Subcutaneous abdominal adipose tissue (tissue), 5 donors: ENCODE measurements around the gene DPP8.

Source experiments
- H3K27ac ChIP-seq: one replicate; pipeline ENCODE4 v1.7.0; 2013; ENCODE audit warnings: low read depth, mild to moderate bottlenecking, inconsistent platforms, low read length, moderate library complexity
- H3K27me3 ChIP-seq, 5 donors: one replicate each; pipeline ENCODE4 v1.7.0; 2013; ENCODE audit warnings: low read length in 5 of 5, inconsistent platforms in 1 of 5; ENCODE audit not compliant: control insufficient read depth in 5 of 5, insufficient read depth in 4 of 5
- H3K36me3 ChIP-seq, 5 donors: one replicate each; pipeline ENCODE4 v1.7.0; 2013; ENCODE audit warnings: low read length in 5 of 5; ENCODE audit not compliant: control insufficient read depth in 5 of 5, insufficient read depth in 5 of 5
- H3K4me1 ChIP-seq, 5 donors: one replicate each; pipeline ENCODE4 v1.7.0; 2013; ENCODE audit warnings: low read length in 5 of 5, mild to moderate bottlenecking in 3 of 5, moderate library complexity in 1 of 5; ENCODE audit not compliant: control insufficient read depth in 5 of 5, insufficient read depth in 5 of 5
- H3K4me3 ChIP-seq, 5 donors: one replicate each; pipeline ENCODE4 v1.7.0; 2013; ENCODE audit warnings: low read length in 5 of 5, low read depth in 1 of 5
- H3K9ac ChIP-seq, 5 donors: one replicate each; pipeline ENCODE4 v1.7.0; 2013; ENCODE audit warnings: low read length in 5 of 5, mild to moderate bottlenecking in 4 of 5, moderate library complexity in 3 of 5
- H3K9me3 ChIP-seq, 5 donors: one replicate each; pipeline ENCODE4 v1.7.0; 2013; ENCODE audit warnings: low read length in 5 of 5; ENCODE audit not compliant: control insufficient read depth in 5 of 5
- donor health status: healthy.
- donor health status: healthy.
- donor health status: healthy.
- donor health status: healthy.
- donor health status: healthy.

Gene DPP8

GRCh38 chr15:65418596-65418995 lies 98.9 kb downstream of the DPP8 start:
- Histone ChIP-seq H3K9me3 (no peaks in the 10 kb centered on the region), H3K27ac (no peak overlapping the region), H3K36me3 (no peaks in the 10 kb centered on the region), H3K4me1 (peaks cover 2 to 25% (median 23%) of the 10 kb centered on the region in 5 donors), H3K27me3 (peaks cover 12 to 47% (median 28%) of the 10 kb centered on the region in 5 donors), H3K4me3 (no peak overlapping the region), H3K9ac (no peak overlapping the region)

GRCh38 chr15:65416845-65417416 lies 100.6 kb downstream of the DPP8 start:
- Histone ChIP-seq H3K36me3 (no peaks in the 10 kb centered on the region), H3K27me3 (peaks cover 12 to 44% (median 23%) of the 10 kb centered on the region in 5 donors), H3K9ac (no peak overlapping the region), H3K4me1 (peaks cover 0 to 15% (median 14%) of the 10 kb centered on the region in 5 donors), H3K4me3 (no peak overlapping the region), H3K27ac (no peak overlapping the region), H3K9me3 (no peaks in the 10 kb centered on the region)

DNA sequence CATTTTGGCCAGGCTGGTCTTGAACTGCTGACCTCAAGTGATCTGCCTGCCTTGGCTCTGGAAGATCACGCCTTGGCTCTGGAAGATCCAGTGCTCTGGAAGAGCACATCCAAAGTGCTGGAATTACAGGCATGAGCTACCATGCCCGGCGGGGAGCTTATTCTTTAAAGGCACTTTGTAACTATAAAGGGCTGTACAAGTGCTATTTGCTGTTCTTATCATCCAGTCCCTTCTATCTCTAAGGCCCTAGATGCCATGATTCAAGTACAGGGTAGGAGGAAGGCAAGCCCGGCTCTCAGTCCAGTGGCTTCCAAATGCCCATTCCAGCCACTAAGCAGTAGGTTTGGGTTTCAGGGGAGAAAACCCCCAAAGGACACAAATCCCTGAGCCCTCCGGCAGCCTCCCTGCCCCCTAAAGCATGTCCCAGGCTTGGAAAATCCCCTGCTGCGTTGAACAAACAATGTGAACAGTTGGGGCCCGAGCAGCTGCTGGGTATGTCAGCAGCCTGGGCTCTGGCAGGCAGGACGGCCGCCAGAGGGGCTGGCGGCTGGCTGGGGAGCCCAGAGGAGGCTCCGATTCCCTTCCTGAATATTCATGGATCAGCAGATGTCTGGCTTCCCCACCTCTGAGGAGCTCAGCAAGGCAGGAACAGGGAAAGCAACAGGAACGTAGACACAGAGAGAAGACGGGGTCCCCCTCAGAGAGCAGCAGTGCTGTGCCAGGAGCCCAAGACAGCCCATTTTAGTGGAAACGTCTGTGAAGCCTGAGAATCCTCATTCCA lies 102.5 kb downstream of the DPP8 start:
- Histone ChIP-seq H3K4me1 (peaks cover 0 to 4% (median 0%) of the 10 kb centered on the region in 5 donors), H3K27ac (no peak overlapping the region), H3K4me3 (no peak overlapping the region), H3K9me3 (no peaks in the 10 kb centered on the region), H3K9ac (no peak overlapping the region), H3K27me3 (peaks cover 9 to 34% (median 17%) of the 10 kb centered on the region in 5 donors), H3K36me3 (no peaks in the 10 kb centered on the region)

DNA sequence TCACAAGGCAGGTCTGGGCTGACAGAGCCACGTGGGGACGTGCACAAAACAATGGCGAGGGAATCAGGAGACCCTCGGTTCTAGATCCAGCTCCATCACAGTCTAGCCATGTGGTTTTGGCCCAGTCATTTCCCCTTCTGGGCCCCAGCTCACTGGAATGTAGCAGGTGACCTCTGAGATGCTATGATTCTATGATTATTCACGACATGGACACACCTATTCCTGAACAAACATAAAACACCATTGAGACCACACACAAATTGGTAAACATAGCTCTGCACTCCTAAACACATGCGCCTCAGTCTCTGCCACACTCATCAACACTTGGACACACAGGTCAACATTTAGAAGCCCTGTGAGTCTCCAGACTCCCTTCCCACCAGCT lies 103.7 kb downstream of the DPP8 start:
- Histone ChIP-seq H3K4me1 (peaks cover 0 to 4% (median 0%) of the 10 kb centered on the region in 5 donors), H3K27ac (no peak overlapping the region), H3K9me3 (no peaks in the 10 kb centered on the region), H3K36me3 (no peaks in the 10 kb centered on the region), H3K9ac (no peak overlapping the region), H3K4me3 (no peak overlapping the region), H3K27me3 (peaks cover 8 to 29% (median 17%) of the 10 kb centered on the region in 5 donors)

- H3K9ac ChIP-seq = no peak overlapping the region
- no peak overlapping the region for H3K27ac ChIP-seq
- H3K36me3 ChIP-seq = no peaks in the 10 kb centered on the region
- H3K4me3 ChIP-seq = no peak overlapping the region
- H3K27me3 ChIP-seq = peaks cover 6 to 24% (median 13%) of the 10 kb centered on the region in 5 donors
- peaks cover 0 to 4% (median 0%) of the 10 kb centered on the region in 5 donors for H3K4me1 ChIP-seq
- H3K9me3 ChIP-seq = no peaks in the 10 kb centered on the region
Measured at GRCh38 chr15:65413051-65413759, 104.3 kb downstream of the DPP8 start.

DNA sequence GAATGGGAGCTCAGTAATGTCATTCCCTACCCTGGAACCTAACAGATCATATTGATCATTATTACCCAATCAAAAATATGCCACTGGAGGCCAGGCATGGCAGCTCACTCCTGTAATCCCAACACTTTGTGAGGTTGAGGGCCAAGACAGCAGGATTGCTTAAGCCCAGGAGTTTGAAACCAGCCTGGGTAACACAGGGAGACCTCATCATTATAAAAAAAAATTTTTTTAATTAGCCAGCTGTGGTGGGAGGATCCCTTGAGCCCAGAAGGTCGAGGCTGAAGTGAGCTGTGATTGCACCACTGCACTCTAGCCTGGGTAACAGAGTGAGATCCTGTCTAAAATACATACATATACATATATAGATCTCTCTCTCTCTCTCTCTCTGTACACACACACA lies 104.9 kb downstream of the DPP8 start:
- no peak overlapping the region for H3K27ac ChIP-seq
- H3K4me1 ChIP-seq = peaks cover 0 to 4% (median 0%) of the 10 kb centered on the region in 5 donors
- H3K27me3 ChIP-seq = peaks cover 4 to 24% (median 8%) of the 10 kb centered on the region in 5 donors
- no peaks in the 10 kb centered on the region for H3K9me3 ChIP-seq
- H3K4me3 ChIP-seq = no peak overlapping the region
- H3K9ac ChIP-seq = no peak overlapping the region
- no peaks in the 10 kb centered on the region for H3K36me3 ChIP-seq

- H3K9ac ChIP-seq = no peak overlapping the region
- H3K27ac ChIP-seq = no peak overlapping the region
- no peaks in the 10 kb centered on the region for H3K36me3 ChIP-seq
- no peaks in the 10 kb centered on the region for H3K9me3 ChIP-seq
- peaks cover 0 to 15% (median 6%) of the 10 kb centered on the region in 5 donors for H3K27me3 ChIP-seq
- no peak overlapping the region for H3K4me3 ChIP-seq
- no peaks in the 10 kb centered on the region for H3K4me1 ChIP-seq
Measured at GRCh38 chr15:65411465-65412071, 105.9 kb downstream of the DPP8 start.

- Histone ChIP-seq H3K4me1 (no peaks in the 10 kb centered on the region), H3K9ac (no peak overlapping the region), H3K27me3 (peaks cover 0 to 12% (median 6%) of the 10 kb centered on the region in 5 donors), H3K27ac (no peak overlapping the region), H3K36me3 (no peaks in the 10 kb centered on the region), H3K9me3 (no peaks in the 10 kb centered on the region), H3K4me3 (no peak overlapping the region)
Measured at GRCh38 chr15:65410972-65411371, 106.5 kb downstream of the DPP8 start.

GRCh38 chr15:65410036-65410435 lies 107.5 kb downstream of the DPP8 start:
- Histone ChIP-seq H3K27me3 (peaks cover 0 to 6% (median 0%) of the 10 kb centered on the region in 5 donors), H3K9ac (no peak overlapping the region), H3K9me3 (no peaks in the 10 kb centered on the region), H3K27ac (no peak overlapping the region), H3K36me3 (no peaks in the 10 kb centered on the region), H3K4me1 (no peaks in the 10 kb centered on the region), H3K4me3 (no peak overlapping the region)
